Left lung (tissue), 10 donors: ENCODE data around the gene NANOS3. TPM values are rescaled to one million over a fixed set of nuclear protein-coding genes. Genes with fewer than 3 reads are reported as not detected.

ENCODE experiments used
- ATAC-seq: fragments of 200-7000 bp; cut with Tn5 transposase; one replicate; pipeline ENCODE4 v1.9.1; 2020; ENCODE audit warnings: moderate library complexity
- DNase-seq, 4 donors: peaks; one replicate each; pipeline ENCODE4 v3.0.0-alpha.2; 2013 to 2020
- H3K27ac ChIP-seq, 2 donors: fragments of 200-600 bp; sonication (generic) in 1 of 2; one replicate each; pipeline versions ENCODE4 v1.5.0 to v1.8.0; 2020 to 2021
- H3K27me3 ChIP-seq, 2 donors: fragments of 200-600 bp; sonication (generic) in 1 of 2; one replicate each; pipeline versions ENCODE4 v1.5.0 to v1.8.0; 2020 to 2021
- H3K36me3 ChIP-seq, 2 donors: fragments of 200-600 bp; sonication (generic) in 1 of 2; one replicate each; pipeline versions ENCODE4 v1.5.0 to v1.8.0; 2020 to 2021
- H3K4me1 ChIP-seq, 2 donors: fragments of 200-600 bp; one replicate each; pipeline ENCODE4 v1.8.0; 2021
- H3K4me3 ChIP-seq, 2 donors: fragments of 200-600 bp; sonication (generic) in 1 of 2; one replicate each; pipeline versions ENCODE4 v1.5.0 to v1.8.0; 2020 to 2021; ENCODE audit warnings: mild to moderate bottlenecking in 1 of 2
- H3K9me3 ChIP-seq, 2 donors: fragments of 200-600 bp; sonication (generic) in 1 of 2; one replicate each; pipeline versions ENCODE4 v1.5.0 to v1.8.0; 2020 to 2021
- CTCF ChIP-seq, 2 donors: fragments of 200-600 bp; sonication (generic) in 1 of 2; IDR thresholded peaks; one replicate each; pipeline versions ENCODE4 v1.5.0 to v1.8.0; 2021; ENCODE audit warnings: antibody characterized with exemption in 2 of 2
- intact Hi-C, 2 donors: fragments of 100-400 bp; cut with DNase I; formaldehyde crosslinking; loops; one replicate each; pipeline versions ENCODE4 v1.11.2 to v1.14.2; 2022
- polyA plus RNA-seq, 6 donors: library from polyadenylated mRNA; unstranded; fragments of 120-200 nt; gene quantifications; one replicate each; pipeline ENCODE4 v1.2.1, GENCODE V29; 2013; ENCODE audit not compliant: insufficient read length in 6 of 6
- total RNA-seq, 2 donors: library from RNA; stranded (reverse); fragmentation: NEBNext Ultra II Directional; extraction: Animal tissue kit (Norgen Biotek cat#: 25700); gene quantifications; one replicate each; pipeline ENCODE4 v1.2.1, GENCODE V29; 2021
- donor health status: DM: no; HTN: yes; CAD: no.
- donor health status: DM: no; HTN: no; CAD: no.

NANOS3 gene
- total and polyA plus RNA-seq, 8 donors, result 0.89 to 3.1 (median 1.8) TPM

- no peaks in the 10 kb centered on the region for H3K9me3 ChIP-seq
- intact Hi-C loops, result no loop called here
- H3K27ac ChIP-seq, result peak overlapping the region; percentile 98 to 99
- TF ChIP-seq CTCF (IDR thresholded peaks at IDR 0.05), result no peak
- DNase-seq (peak in 2 of 4 donors; percentile 77 to 92), ATAC-seq (peak; percentile 10)
- H3K4me3 ChIP-seq, result peak overlapping the region; percentile 56 to 96
- H3K27me3 ChIP-seq, result no peaks in the 10 kb centered on the region
- peaks cover 41 to 73% of the 10 kb centered on the region in 2 donors for H3K4me1 ChIP-seq
- H3K36me3 ChIP-seq, result peaks cover 0 to 24% of the 10 kb centered on the region in 2 donors
Observed at GRCh38 chr19:13841086-13841961, 35.6 kb upstream of the NANOS3 start.

- Histone ChIP-seq H3K27ac (peak overlapping the region; percentile 98 to 99), H3K27me3 (no peaks in the 10 kb centered on the region), H3K4me1 (peaks cover 42 to 73% of the 10 kb centered on the region in 2 donors), H3K36me3 (peaks cover 0 to 18% of the 10 kb centered on the region in 2 donors), H3K4me3 (peak overlapping the region; percentile 56 to 96), H3K9me3 (no peaks in the 10 kb centered on the region)
- ATAC-seq (no peak), DNase-seq (no peak)
- intact Hi-C loops, result no loop called here
- no peak for TF ChIP-seq CTCF (IDR thresholded peaks at IDR 0.05)
Observed at GRCh38 chr19:13841962-13842290, 35.0 kb upstream of the NANOS3 start.

GRCh38 chr19:13842291-13843103 lies 34.4 kb upstream of the NANOS3 start:
- no peak for TF ChIP-seq CTCF (IDR thresholded peaks at IDR 0.05)
- H3K27me3 ChIP-seq, result no peaks in the 10 kb centered on the region
- ATAC-seq (peak; percentile 19), DNase-seq (peak; percentile 80 to 94 (median 90))
- peak overlapping the region; percentile 98 to 99 for H3K27ac ChIP-seq
- H3K4me3 ChIP-seq, result peak overlapping the region; percentile 56 to 96
- no peaks in the 10 kb centered on the region for H3K9me3 ChIP-seq
- H3K36me3 ChIP-seq, result peaks cover 0 to 14% of the 10 kb centered on the region in 2 donors
- intact Hi-C loops, result no loop called here
- peaks cover 41 to 70% of the 10 kb centered on the region in 2 donors for H3K4me1 ChIP-seq

GRCh38 chr19:13843104-13843921 lies 33.6 kb upstream of the NANOS3 start:
- Histone ChIP-seq H3K36me3 (peaks cover 0 to 6% of the 10 kb centered on the region in 2 donors), H3K27me3 (no peaks in the 10 kb centered on the region), H3K9me3 (no peaks in the 10 kb centered on the region), H3K4me3 (peak overlapping the region; percentile 15 to 56), H3K27ac (peak overlapping the region; percentile 98 to 99), H3K4me1 (peaks cover 32 to 70% of the 10 kb centered on the region in 2 donors)
- DNase-seq (peak in 2 of 4 donors; percentile 70 to 86), ATAC-seq (no peak)
- no peak for TF ChIP-seq CTCF (IDR thresholded peaks at IDR 0.05)
- intact Hi-C loops, result no loop called here
